ENCODE data around the gene C20orf96.

DNA sequence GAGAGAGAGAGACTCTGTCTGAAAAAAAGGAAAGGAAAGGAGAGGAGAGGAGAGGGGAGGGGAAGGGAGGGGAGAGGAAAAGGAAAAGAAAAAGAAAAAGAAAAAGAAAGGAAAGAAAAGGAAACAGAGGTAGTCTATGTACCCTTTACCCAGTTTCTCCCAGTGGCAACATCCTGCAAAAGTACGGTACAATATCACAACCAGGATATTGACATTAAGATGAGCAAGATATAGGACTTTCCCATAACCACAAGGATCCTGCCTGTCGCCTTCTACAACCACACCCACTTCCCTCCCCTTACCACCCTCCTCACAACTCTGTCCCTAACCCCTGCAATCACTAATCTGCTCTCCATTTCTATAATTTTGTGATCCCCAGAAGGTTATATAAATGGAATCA is 4.0 kb downstream of the C20orf96 start:
- TF ChIP-seq SIN3A (IDR thresholded peaks at IDR 0.05; ENCODE audit: borderline replicate concordance, insufficient read depth, low read depth, low read length) (no peak), POLR2AphosphoS5 (IDR thresholded peaks at IDR 0.05; ENCODE audit: low read depth, low read length) (no peak), TCF7L2 (IDR thresholded peaks at IDR 0.05; ENCODE audit: low read depth, low read length) (no peak)
- TF ChIP-seq, protein P1, sequence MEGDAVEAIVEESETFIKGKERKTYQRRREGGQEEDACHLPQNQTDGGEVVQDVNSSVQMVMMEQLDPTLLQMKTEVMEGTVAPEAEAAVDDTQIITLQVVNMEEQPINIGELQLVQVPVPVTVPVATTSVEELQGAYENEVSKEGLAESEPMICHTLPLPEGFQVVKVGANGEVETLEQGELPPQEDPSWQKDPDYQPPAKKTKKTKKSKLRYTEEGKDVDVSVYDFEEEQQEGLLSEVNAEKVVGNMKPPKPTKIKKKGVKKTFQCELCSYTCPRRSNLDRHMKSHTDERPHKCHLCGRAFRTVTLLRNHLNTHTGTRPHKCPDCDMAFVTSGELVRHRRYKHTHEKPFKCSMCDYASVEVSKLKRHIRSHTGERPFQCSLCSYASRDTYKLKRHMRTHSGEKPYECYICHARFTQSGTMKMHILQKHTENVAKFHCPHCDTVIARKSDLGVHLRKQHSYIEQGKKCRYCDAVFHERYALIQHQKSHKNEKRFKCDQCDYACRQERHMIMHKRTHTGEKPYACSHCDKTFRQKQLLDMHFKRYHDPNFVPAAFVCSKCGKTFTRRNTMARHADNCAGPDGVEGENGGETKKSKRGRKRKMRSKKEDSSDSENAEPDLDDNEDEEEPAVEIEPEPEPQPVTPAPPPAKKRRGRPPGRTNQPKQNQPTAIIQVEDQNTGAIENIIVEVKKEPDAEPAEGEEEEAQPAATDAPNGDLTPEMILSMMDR (IDR thresholded peaks at IDR 0.05): no peak
- TF ChIP-seq, protein P2, sequence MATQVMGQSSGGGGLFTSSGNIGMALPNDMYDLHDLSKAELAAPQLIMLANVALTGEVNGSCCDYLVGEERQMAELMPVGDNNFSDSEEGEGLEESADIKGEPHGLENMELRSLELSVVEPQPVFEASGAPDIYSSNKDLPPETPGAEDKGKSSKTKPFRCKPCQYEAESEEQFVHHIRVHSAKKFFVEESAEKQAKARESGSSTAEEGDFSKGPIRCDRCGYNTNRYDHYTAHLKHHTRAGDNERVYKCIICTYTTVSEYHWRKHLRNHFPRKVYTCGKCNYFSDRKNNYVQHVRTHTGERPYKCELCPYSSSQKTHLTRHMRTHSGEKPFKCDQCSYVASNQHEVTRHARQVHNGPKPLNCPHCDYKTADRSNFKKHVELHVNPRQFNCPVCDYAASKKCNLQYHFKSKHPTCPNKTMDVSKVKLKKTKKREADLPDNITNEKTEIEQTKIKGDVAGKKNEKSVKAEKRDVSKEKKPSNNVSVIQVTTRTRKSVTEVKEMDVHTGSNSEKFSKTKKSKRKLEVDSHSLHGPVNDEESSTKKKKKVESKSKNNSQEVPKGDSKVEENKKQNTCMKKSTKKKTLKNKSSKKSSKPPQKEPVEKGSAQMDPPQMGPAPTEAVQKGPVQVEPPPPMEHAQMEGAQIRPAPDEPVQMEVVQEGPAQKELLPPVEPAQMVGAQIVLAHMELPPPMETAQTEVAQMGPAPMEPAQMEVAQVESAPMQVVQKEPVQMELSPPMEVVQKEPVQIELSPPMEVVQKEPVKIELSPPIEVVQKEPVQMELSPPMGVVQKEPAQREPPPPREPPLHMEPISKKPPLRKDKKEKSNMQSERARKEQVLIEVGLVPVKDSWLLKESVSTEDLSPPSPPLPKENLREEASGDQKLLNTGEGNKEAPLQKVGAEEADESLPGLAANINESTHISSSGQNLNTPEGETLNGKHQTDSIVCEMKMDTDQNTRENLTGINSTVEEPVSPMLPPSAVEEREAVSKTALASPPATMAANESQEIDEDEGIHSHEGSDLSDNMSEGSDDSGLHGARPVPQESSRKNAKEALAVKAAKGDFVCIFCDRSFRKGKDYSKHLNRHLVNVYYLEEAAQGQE (IDR thresholded peaks at IDR 0.05; ENCODE audit: insufficient read depth in 1 of 2, low read depth in 2 of 2, low read length in 1 of 2): no peak
